ENCODE measurements around the gene IL1RAPL2. TPM values are rescaled to one million over a fixed set of nuclear protein-coding genes. Genes with fewer than 3 reads are reported as not detected.
"Not testable (repeated sequence)": the region's sequence is repeated elsewhere in the genome, so short reads cannot be mapped to it uniquely, and the experiment has no call there.

Gene IL1RAPL2
- total RNA-seq, 4 donors from 2014 or later = not detected

GRCh38 chrX:105803891-105804290 is 1237.9 kb downstream of the IL1RAPL2 start:
- no peak for ATAC-seq
- no peaks in the 10 kb centered on the region for H3K9me3 ChIP-seq
- H3K4me3 ChIP-seq = no peak overlapping the region
- no peaks in the 10 kb centered on the region for H3K36me3 ChIP-seq
- no peak overlapping the region for H3K27ac ChIP-seq
- in situ Hi-C loops (cut with MboI; ENCODE audit: low sequenced_read_pairs in 4 of 4) (no loop called here), intact Hi-C loops (cut with DNase I; ENCODE audit: low total_unique reads) (no loop called here)
- H3K27me3 ChIP-seq = no peaks in the 10 kb centered on the region
- no peak for DNase-seq
- no peaks in the 10 kb centered on the region for H3K4me1 ChIP-seq
- TF ChIP-seq POLR2A (IDR thresholded peaks at IDR 0.05) = no peak
- TF ChIP-seq, protein P1, sequence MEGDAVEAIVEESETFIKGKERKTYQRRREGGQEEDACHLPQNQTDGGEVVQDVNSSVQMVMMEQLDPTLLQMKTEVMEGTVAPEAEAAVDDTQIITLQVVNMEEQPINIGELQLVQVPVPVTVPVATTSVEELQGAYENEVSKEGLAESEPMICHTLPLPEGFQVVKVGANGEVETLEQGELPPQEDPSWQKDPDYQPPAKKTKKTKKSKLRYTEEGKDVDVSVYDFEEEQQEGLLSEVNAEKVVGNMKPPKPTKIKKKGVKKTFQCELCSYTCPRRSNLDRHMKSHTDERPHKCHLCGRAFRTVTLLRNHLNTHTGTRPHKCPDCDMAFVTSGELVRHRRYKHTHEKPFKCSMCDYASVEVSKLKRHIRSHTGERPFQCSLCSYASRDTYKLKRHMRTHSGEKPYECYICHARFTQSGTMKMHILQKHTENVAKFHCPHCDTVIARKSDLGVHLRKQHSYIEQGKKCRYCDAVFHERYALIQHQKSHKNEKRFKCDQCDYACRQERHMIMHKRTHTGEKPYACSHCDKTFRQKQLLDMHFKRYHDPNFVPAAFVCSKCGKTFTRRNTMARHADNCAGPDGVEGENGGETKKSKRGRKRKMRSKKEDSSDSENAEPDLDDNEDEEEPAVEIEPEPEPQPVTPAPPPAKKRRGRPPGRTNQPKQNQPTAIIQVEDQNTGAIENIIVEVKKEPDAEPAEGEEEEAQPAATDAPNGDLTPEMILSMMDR (IDR thresholded peaks at IDR 0.05 in 4 of 5, conservative IDR thresholded peaks at IDR 0.05 in 1 of 5) = no peak

DNA sequence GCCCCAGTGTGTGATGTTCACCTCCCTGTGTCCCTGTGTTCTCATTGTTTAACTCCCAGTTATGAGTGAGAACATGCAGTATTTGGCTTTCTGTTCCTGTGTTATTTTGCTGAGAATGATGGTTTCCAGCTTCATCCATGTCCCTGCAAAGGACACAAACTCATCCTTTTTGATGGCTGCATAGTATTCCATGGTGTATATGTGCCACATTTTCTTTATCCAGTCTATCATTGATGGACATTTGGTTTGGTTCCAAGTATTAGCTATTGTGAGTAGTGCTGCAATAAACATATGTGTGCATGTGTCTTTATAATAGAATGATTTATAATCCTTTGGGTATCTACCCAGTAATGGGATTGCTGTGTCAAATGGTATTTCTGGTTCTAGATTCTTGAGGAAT is 1239.7 kb downstream of the IL1RAPL2 start:
- H3K27ac ChIP-seq; ATAC-seq; intact Hi-C loops (cut with DNase I; ENCODE audit: low total_unique reads); H3K9me3 ChIP-seq; DNase-seq; H3K27me3 ChIP-seq; H3K4me3 ChIP-seq; H3K36me3 ChIP-seq; in situ Hi-C loops (cut with MboI; ENCODE audit: low sequenced_read_pairs in 4 of 4); H3K4me1 ChIP-seq: not testable (repeated sequence)

DNA sequence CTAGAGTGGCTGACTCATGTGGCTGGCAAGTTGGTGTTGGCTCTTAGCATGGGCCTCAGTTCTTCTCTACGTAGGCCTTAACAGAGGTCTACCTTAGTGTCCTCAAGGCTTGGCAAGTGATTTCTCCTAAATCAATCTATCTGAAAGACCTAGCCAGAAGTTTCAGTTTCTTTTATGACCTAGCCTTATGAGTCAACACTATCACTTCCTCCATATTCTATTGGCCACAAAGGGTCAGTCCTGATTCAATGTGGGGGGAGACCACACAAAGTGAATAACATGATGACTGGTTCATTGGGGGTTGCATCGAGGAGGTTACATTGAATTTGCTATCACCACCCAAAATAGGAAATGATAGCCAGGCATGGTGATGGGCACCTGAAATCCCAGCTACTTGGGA is 1250.5 kb downstream of the IL1RAPL2 start:
- no peak for ATAC-seq

More for the DNA sequence above, 1250.5 kb downstream of the IL1RAPL2 start:
- no peak for DNase-seq
- intact Hi-C loops (cut with DNase I; ENCODE audit: low total_unique reads) (no loop called here), in situ Hi-C loops (cut with MboI; ENCODE audit: low sequenced_read_pairs in 4 of 4) (no loop called here)
- no peak for TF ChIP-seq POLR2A (IDR thresholded peaks at IDR 0.05)
- TF ChIP-seq, protein P1 (IDR thresholded peaks at IDR 0.05 in 4 of 5, conservative IDR thresholded peaks at IDR 0.05 in 1 of 5) = no peak
- Histone ChIP-seq H3K27ac (no peak overlapping the region), H3K4me1 (no peaks in the 10 kb centered on the region), H3K36me3 (no peaks in the 10 kb centered on the region), H3K9me3 (no peaks in the 10 kb centered on the region), H3K4me3 (no peak overlapping the region), H3K27me3 (peaks cover 0 to 31% (median 15%) of the 10 kb centered on the region in 3 donors)
